Osteoblast (primary cell): ENCODE data around the gene AJAP1. TPM values are rescaled to one million over a fixed set of nuclear protein-coding genes. Genes with fewer than 3 reads are reported as not detected.

Experiments
- DNase-seq: peaks from one replicate; pipeline ENCODE4 v3.0.0; 2011; ENCODE audit warnings: low spot score, mixed read lengths; ENCODE audit not compliant: insufficient read length; ENCODE audit errors: missing footprints
- H2AFZ ChIP-seq: 2 replicates; pipeline ENCODE4 v1.6.0; 2011; ENCODE audit warnings: mild to moderate bottlenecking, low read length
- H3K27ac ChIP-seq: 2 replicates; pipeline ENCODE4 v1.5.1; 2011; ENCODE audit warnings: mild to moderate bottlenecking, low read depth, low read length, moderate library complexity
- H3K27me3 ChIP-seq: 2 replicates; pipeline ENCODE4 v1.6.0; 2012; ENCODE audit warnings: mild to moderate bottlenecking, control low read depth, inconsistent platforms, low read length, moderate library complexity; ENCODE audit not compliant: insufficient read depth
- H3K36me3 ChIP-seq: 2 replicates; pipeline ENCODE4 v1.5.1; 2011; ENCODE audit warnings: mild to moderate bottlenecking, low read length, control low read depth, moderate library complexity; ENCODE audit not compliant: insufficient read depth
- H3K4me1 ChIP-seq: 2 replicates; pipeline ENCODE4 v1.5.1; 2011; ENCODE audit warnings: mild to moderate bottlenecking, low read length, control low read depth, moderate library complexity; ENCODE audit not compliant: insufficient read depth
- H3K4me2 ChIP-seq: 2 replicates; pipeline ENCODE4 v1.6.0; 2011; ENCODE audit warnings: mild to moderate bottlenecking, low read length; ENCODE audit not compliant: insufficient read depth
- H3K4me3 ChIP-seq: fragments of 200-600 bp; sonication (generic); 3 replicates; pipeline ENCODE4 v1.5.1; 2012; ENCODE audit warnings: mild to moderate bottlenecking, low read length, inconsistent platforms; ENCODE audit not compliant: insufficient read depth
- H3K79me2 ChIP-seq: 2 replicates; pipeline ENCODE4 v1.6.0; 2012; ENCODE audit warnings: mild to moderate bottlenecking, low read length, control low read depth, inconsistent platforms; ENCODE audit not compliant: insufficient read depth
- H3K9me3 ChIP-seq: 2 replicates; pipeline ENCODE4 v1.5.1; 2011; ENCODE audit warnings: low read depth, low read length, control low read depth
- H4K20me1 ChIP-seq: 2 replicates; pipeline ENCODE4 v1.6.0; 2012; ENCODE audit warnings: mild to moderate bottlenecking, low read length, control low read depth; ENCODE audit not compliant: insufficient read depth
- total RNA-seq: library from RNA; depleted of rRNA; stranded (reverse); fragments of >200 nt; gene quantifications from 2 replicates; pipeline ENCODE4 v1.2.3, GENCODE V29; 2012
- TF ChIP-seq, protein P1 (sequence below): IDR thresholded peaks from 2 replicates; pipeline ENCODE4 v1.5.1; 2011; ENCODE audit warnings: mild to moderate bottlenecking, low read depth, low read length, moderate library complexity; ENCODE audit errors: extremely low read depth

Gene AJAP1
- total RNA-seq, 1 donor = 1.1 TPM

DNA sequence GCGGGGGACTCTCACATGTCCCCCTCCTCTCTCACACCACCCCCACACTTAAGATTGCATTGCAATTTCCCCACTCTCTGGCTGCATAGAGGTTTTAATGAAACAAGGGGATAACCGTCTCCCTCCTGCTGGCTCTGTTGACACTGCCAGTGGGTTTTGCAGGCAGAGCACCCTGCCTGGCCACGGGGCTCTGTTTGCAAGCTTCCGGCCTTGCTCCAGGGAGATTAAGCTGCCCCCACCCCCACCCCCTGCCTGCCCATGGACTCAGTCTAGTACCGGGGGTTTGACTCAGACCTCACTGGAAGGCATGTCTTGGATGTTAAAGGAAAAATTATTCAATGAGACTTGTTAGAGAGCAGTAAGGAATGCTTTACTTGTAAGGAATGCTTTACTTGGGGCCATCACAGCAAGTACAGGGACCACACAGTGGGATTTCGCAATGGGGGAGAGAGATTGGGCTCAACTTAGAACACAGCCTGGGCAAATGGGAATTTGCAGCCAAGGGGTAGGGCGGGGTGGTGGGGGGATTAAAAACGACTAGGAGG is 101.0 kb downstream of the AJAP1 start:
- peak; percentile 26 for DNase-seq
- H3K4me2 ChIP-seq = no peak overlapping the region

GRCh38 chr1:4755864-4756504 is 101.6 kb downstream of the AJAP1 start:
- no peak overlapping the region for H3K27ac ChIP-seq
- H3K4me3 ChIP-seq = no peak overlapping the region
- DNase-seq = no peak
- TF ChIP-seq, protein P1, sequence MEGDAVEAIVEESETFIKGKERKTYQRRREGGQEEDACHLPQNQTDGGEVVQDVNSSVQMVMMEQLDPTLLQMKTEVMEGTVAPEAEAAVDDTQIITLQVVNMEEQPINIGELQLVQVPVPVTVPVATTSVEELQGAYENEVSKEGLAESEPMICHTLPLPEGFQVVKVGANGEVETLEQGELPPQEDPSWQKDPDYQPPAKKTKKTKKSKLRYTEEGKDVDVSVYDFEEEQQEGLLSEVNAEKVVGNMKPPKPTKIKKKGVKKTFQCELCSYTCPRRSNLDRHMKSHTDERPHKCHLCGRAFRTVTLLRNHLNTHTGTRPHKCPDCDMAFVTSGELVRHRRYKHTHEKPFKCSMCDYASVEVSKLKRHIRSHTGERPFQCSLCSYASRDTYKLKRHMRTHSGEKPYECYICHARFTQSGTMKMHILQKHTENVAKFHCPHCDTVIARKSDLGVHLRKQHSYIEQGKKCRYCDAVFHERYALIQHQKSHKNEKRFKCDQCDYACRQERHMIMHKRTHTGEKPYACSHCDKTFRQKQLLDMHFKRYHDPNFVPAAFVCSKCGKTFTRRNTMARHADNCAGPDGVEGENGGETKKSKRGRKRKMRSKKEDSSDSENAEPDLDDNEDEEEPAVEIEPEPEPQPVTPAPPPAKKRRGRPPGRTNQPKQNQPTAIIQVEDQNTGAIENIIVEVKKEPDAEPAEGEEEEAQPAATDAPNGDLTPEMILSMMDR = no peak
- H3K4me2 ChIP-seq = no peak overlapping the region
- H3K4me1 ChIP-seq = no peaks in the 10 kb centered on the region
- H2AFZ ChIP-seq = no peak overlapping the region
- peaks cover 2% of the 10 kb centered on the region for H3K9me3 ChIP-seq
- no peaks in the 10 kb centered on the region for H3K79me2 ChIP-seq
- H4K20me1 ChIP-seq = no peaks in the 10 kb centered on the region
- H3K36me3 ChIP-seq = no peaks in the 10 kb centered on the region
- H3K27me3 ChIP-seq = no peaks in the 10 kb centered on the region

More for the DNA sequence above, 101.0 kb downstream of the AJAP1 start:
- no peak overlapping the region for H3K27ac ChIP-seq
- H2AFZ ChIP-seq = no peak overlapping the region
- H4K20me1 ChIP-seq = no peaks in the 10 kb centered on the region
- no peaks in the 10 kb centered on the region for H3K36me3 ChIP-seq
- H3K4me1 ChIP-seq = no peaks in the 10 kb centered on the region
- TF ChIP-seq, protein P1 = no peak
- H3K27me3 ChIP-seq = no peaks in the 10 kb centered on the region
- peaks cover 2% of the 10 kb centered on the region for H3K9me3 ChIP-seq
- no peak overlapping the region for H3K4me3 ChIP-seq
- H3K79me2 ChIP-seq = no peaks in the 10 kb centered on the region

GRCh38 chr1:4756851-4757580 is 102.6 kb downstream of the AJAP1 start:
- Histone ChIP-seq H3K4me3 (no peak overlapping the region), H3K4me1 (no peaks in the 10 kb centered on the region), H3K79me2 (no peaks in the 10 kb centered on the region), H3K27me3 (no peaks in the 10 kb centered on the region), H3K36me3 (no peaks in the 10 kb centered on the region), H3K4me2 (no peak overlapping the region), H3K27ac (no peak overlapping the region), H4K20me1 (no peaks in the 10 kb centered on the region), H2AFZ (no peak overlapping the region), H3K9me3 (peaks cover 2% of the 10 kb centered on the region)
- DNase-seq = peak; percentile 21
- TF ChIP-seq, protein P1 = no peak

GRCh38 chr1:4759671-4760070 is 105.3 kb downstream of the AJAP1 start:
- H2AFZ ChIP-seq = no peak overlapping the region
- H4K20me1 ChIP-seq = no peaks in the 10 kb centered on the region
- no peaks in the 10 kb centered on the region for H3K79me2 ChIP-seq
- no peaks in the 10 kb centered on the region for H3K4me1 ChIP-seq
- H3K36me3 ChIP-seq = no peaks in the 10 kb centered on the region
- H3K27ac ChIP-seq = no peak overlapping the region
- no peaks in the 10 kb centered on the region for H3K27me3 ChIP-seq
- TF ChIP-seq, protein P1 = no peak
- H3K4me3 ChIP-seq = no peak overlapping the region
- no peak for DNase-seq
- no peak overlapping the region for H3K4me2 ChIP-seq
- H3K9me3 ChIP-seq = no peaks in the 10 kb centered on the region
